Adrenal gland (tissue), 12 donors: ENCODE results near the gene SYT7. TPM values are rescaled to one million over a fixed set of nuclear protein-coding genes. Genes with fewer than 3 reads are reported as not detected.

Experiments used
- DNase-seq, 7 donors: peaks; one replicate each; pipeline ENCODE4 v3.0.0-alpha.2; 2019 to 2020
- H3K27ac ChIP-seq, 5 donors: fragments of 200-600 bp; sonication (generic) in 4 of 5; 1 replicate in 3 of 5; 2 replicates in 2 of 5; pipeline versions ENCODE4 v1.5.1 to v1.8.0; 2016 to 2020; ENCODE audit warnings: mild to moderate bottlenecking in 1 of 5
- H3K27me3 ChIP-seq: fragments of 200-600 bp; 2 replicates; pipeline ENCODE4 v1.8.0; 2021
- H3K36me3 ChIP-seq, 2 donors: fragments of 200-600 bp; replicated peaks in 1 of 2; 1 replicate in 1 of 2; 2 replicates in 1 of 2; pipeline versions ENCODE4 v1.5.1 to v1.8.0; 2018 to 2022
- H3K4me1 ChIP-seq, 2 donors: fragments of 200-600 bp; replicated peaks in 1 of 2; 1 replicate in 1 of 2; 2 replicates in 1 of 2; pipeline versions ENCODE4 v1.5.1 to v1.8.0; 2018 to 2021
- H3K4me3 ChIP-seq, 4 donors: fragments of 200-600 bp; sonication (generic) in 3 of 4; one replicate each; pipeline ENCODE4 v1.5.1; 2016 to 2018
- H3K9me3 ChIP-seq, 3 donors: fragments of 200-600 bp; sonication (generic) in 1 of 3; replicated peaks in 1 of 3; 1 replicate in 2 of 3; 2 replicates in 1 of 3; pipeline versions ENCODE4 v1.5.1 to v1.8.0; 2016 to 2021
- POLR2A ChIP-seq, 2 donors: fragments of 450-650 bp; IDR thresholded peaks; one replicate each; pipeline ENCODE4 v1.6.1; 2017; ENCODE audit warnings: antibody characterized with exemption in 2 of 2, mild to moderate bottlenecking in 2 of 2, moderate library complexity in 1 of 2
- WGBS, 4 donors: extraction: QIAGEN DNeasy Blood & Tissue Kit in 2 of 4; methylation state at CpG; one replicate each; pipeline versions ENCODE4 v1.1.5 to v1.1.7; 2013 to 2017; 5-methylcytosine and 5-hydroxymethylcytosine counted together
- intact Hi-C, 2 donors: fragments of 100-400 bp; cut with DNase I; formaldehyde crosslinking; loops; one replicate each; pipeline versions ENCODE4 v1.14.1 to v1.15.0; 2022 to 2023
- polyA plus RNA-seq, 3 donors: library from polyadenylated mRNA; stranded (reverse); fragments of 200-250 nt in 2 of 3; fragments of 350-450 nt in 1 of 3; fragmentation: Illumina TruSeq in 1 of 3; extraction: RNeasy Lipid Tissue Mini Kit (QIAGEN cat#74804) in 1 of 3; gene quantifications; one replicate each; pipeline ENCODE4 v1.2.3, GENCODE V29; 2013 to 2014
- total RNA-seq, 9 donors: library from RNA; depleted of rRNA in 4 of 9; stranded (reverse); fragments of >200 nt in 4 of 9; fragments of 120-200 nt in 1 of 9; fragmentation: NEBNext Ultra II Directional in 1 of 9; extraction: Animal tissue kit (Norgen Biotek cat#: 25700) in 1 of 9; gene quantifications; one replicate each; pipeline versions ENCODE4 v1.1.0 to v1.2.4, GENCODE V29; 2013 to 2023
- TF ChIP-seq, protein P1 (sequence below), 6 experiments: fragments of 450-650 bp in 4 of 6; fragments of 200-600 bp in 2 of 6; sonication (generic) in 1 of 6; IDR thresholded peaks; 1 replicate in 5 of 6; 2 replicates in 1 of 6; pipeline versions ENCODE4 v1.5.1 to v1.8.0; 2016 to 2021; ENCODE audit warnings: antibody characterized with exemption in 6 of 6, mild to moderate bottlenecking in 2 of 6, moderate library complexity in 1 of 6
- donor health status: healthy with polysubstance abuse.
- donor health status: Bipolar disorder and iron deficiency.
- donor health status: DM: yes; HTN: yes; CAD: no.
- donor health status: DM: no; HTN: no; CAD: no.
- donor health status: DM: no; HTN: no; CAD: no.
- donor health status: DM: yes; HTN: yes; CAD: no.

Gene SYT7
- total and polyA plus RNA-seq, 12 donors, result 0.09 to 6.8 (median 1.3) TPM; not detected in 1

DNA sequence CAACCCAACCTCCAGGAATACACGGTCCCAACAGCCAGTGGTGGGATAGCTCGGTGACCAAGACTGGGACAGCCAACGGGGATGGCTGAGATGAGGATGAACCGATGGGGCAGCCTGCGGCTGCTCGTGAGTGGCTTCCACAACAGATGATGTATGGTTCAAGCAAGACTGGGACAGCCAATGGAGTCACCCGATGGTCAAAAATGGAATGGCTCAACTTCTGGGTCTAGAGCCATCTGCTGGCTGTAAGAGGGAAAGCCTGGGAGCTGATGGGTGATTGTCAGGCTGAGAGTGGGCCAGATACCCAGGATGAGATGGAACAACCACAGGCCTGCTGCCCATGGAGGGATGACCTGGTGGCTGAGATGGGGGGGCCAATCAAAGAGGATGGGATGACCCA, 35.5 kb downstream of the SYT7 start:
- no peak overlapping the region for H3K27ac ChIP-seq
- intact Hi-C loops, result no loop called here
- no peak overlapping the region for H3K4me3 ChIP-seq
- H3K36me3 ChIP-seq, result no peaks in the 10 kb centered on the region
- no peaks in the 10 kb centered on the region for H3K9me3 ChIP-seq
- H3K4me1 ChIP-seq, result no peaks in the 10 kb centered on the region
- peaks cover 6% of the 10 kb centered on the region for H3K27me3 ChIP-seq
- TF ChIP-seq, protein P1, sequence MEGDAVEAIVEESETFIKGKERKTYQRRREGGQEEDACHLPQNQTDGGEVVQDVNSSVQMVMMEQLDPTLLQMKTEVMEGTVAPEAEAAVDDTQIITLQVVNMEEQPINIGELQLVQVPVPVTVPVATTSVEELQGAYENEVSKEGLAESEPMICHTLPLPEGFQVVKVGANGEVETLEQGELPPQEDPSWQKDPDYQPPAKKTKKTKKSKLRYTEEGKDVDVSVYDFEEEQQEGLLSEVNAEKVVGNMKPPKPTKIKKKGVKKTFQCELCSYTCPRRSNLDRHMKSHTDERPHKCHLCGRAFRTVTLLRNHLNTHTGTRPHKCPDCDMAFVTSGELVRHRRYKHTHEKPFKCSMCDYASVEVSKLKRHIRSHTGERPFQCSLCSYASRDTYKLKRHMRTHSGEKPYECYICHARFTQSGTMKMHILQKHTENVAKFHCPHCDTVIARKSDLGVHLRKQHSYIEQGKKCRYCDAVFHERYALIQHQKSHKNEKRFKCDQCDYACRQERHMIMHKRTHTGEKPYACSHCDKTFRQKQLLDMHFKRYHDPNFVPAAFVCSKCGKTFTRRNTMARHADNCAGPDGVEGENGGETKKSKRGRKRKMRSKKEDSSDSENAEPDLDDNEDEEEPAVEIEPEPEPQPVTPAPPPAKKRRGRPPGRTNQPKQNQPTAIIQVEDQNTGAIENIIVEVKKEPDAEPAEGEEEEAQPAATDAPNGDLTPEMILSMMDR (IDR thresholded peaks at IDR 0.05), result peak in 2 of 6 experiments; percentile 20 to 21
- TF ChIP-seq POLR2A (IDR thresholded peaks at IDR 0.05), result no peak
- no peak for DNase-seq
- 94 to 98% (median 96%) methylated on average over 7 of the region's 7 CpGs for WGBS, 4 donors

DNA sequence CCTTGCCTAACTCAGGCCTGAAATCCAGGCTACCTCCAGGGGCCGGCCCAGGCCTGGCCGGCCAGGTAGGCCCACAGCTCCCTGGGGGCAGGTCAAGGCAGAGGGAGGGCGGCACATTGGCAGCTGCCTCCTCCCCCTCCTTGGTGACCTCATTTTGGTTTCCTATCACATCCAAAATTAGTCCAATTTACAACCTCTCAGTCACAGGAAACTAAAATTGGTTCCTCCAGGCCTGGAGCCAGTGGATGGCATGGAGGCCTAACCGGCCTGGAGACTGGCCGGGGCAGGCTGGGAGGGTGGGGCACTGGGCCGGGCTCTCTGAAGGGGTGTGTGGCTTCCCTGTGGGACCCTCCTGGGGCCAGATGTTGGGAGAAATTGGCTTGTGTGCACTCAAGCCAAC, 36.4 kb downstream of the SYT7 start:
- intact Hi-C loops, result no loop called here
- Histone ChIP-seq H3K36me3 (no peaks in the 10 kb centered on the region), H3K27ac (no peak overlapping the region), H3K9me3 (no peaks in the 10 kb centered on the region), H3K4me3 (no peak overlapping the region), H3K4me1 (no peaks in the 10 kb centered on the region), H3K27me3 (peaks cover 6% of the 10 kb centered on the region)
- WGBS, 4 donors, result 92 to 95% (median 93%) methylated on average over 3 to 6 of the region's 6 CpGs
- no peak for DNase-seq
- TF ChIP-seq, protein P1 (IDR thresholded peaks at IDR 0.05), result no peak
- TF ChIP-seq POLR2A (IDR thresholded peaks at IDR 0.05), result no peak

DNA sequence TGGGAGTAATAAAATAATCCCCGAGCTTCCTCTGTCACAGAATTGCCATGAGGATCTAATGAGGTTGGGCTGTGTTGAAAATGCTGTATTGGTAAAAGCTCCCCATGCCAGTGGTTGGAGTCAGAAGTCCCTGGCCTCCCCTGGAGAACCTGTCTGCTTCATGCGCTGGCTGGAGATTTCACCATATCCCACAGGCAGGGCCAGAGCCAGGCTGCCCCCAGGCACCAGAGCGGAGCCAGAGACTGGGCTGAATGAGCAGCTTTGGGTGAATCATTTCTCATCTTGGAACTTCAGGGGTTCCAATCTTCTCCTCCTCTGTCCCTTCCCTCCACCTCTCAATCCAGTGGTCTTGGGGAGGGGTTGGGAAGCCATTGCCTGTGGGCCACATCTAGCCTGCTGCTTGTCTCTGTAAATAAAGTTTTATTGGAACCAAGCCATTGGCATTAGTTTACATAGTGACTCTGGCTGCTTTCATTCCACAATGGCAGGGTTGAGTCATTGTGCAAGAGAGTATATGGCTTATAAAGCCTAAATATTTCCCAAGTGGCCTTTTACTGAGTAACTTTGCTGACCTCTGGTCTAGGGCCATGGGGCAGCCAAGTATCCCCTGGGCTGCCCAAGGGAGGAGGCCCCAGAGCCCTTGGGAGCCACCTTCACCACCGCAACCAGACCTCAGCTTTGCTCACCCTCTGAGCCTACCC, 37.1 kb downstream of the SYT7 start:
- DNase-seq, result no peak
- Histone ChIP-seq H3K27ac (no peak overlapping the region), H3K36me3 (no peaks in the 10 kb centered on the region), H3K9me3 (no peaks in the 10 kb centered on the region), H3K4me1 (no peaks in the 10 kb centered on the region), H3K27me3 (peaks cover 6% of the 10 kb centered on the region), H3K4me3 (no peak overlapping the region)
- intact Hi-C loops, result no loop called here
- WGBS, 4 donors, result 89 to 100% (median 94%) methylated on average over 4 of the region's 4 CpGs
- TF ChIP-seq POLR2A (IDR thresholded peaks at IDR 0.05), result no peak
- TF ChIP-seq, protein P1 (IDR thresholded peaks at IDR 0.05), result no peak

DNA sequence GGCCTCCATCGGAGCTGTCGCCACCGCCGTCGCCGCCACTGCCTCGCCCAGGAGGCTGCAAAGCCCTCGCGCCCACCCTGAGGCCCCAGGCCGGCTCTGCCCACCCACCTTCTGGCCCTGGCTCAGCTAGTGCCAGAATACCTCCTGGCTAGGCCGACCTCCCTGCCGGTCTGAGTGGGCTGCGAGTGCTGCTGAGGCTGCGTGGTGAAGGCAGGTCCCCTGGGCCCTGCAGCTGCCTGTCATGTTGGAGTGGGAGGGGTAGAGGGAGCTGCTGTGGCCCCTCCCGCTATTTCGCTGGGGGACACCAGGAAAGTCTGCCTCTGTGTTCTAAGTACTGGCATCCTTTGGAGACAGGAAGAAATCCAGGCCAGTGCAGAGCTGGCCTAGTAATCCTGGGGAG, 38.2 kb downstream of the SYT7 start:
- Histone ChIP-seq H3K9me3 (no peaks in the 10 kb centered on the region), H3K36me3 (no peaks in the 10 kb centered on the region), H3K27ac (no peak overlapping the region), H3K27me3 (peaks cover 6% of the 10 kb centered on the region), H3K4me1 (no peaks in the 10 kb centered on the region), H3K4me3 (no peak overlapping the region)
- TF ChIP-seq, protein P1 (IDR thresholded peaks at IDR 0.05), result no peak
- no peak for TF ChIP-seq POLR2A (IDR thresholded peaks at IDR 0.05)
- DNase-seq, result no peak
- intact Hi-C loops, result no loop called here
- WGBS, 4 donors, result 89 to 93% (median 92%) methylated on average over 5 to 16 of the region's 16 CpGs
